OCI-LY1 (cell line): ENCODE results near the gene TBCE.

ENCODE experiments used
- CTCF ChIP-seq: fragments of 200-600 bp; sonication (generic), shearing (Covaris generic); IDR thresholded peaks from 2 replicates; pipeline ENCODE4 v1.5.1; 2017; ENCODE audit warnings: mild to moderate bottlenecking, antibody characterized with exemption, low read length, moderate library complexity, mixed read lengths
- EZH2 ChIP-seq: fragments of 200-600 bp; sonication (generic), shearing (Covaris generic); IDR thresholded peaks from 2 replicates; pipeline ENCODE4 v1.8.0; 2017; ENCODE audit warnings: borderline replicate concordance, mixed run types, mild to moderate bottlenecking, antibody characterized with exemption, low read length, moderate library complexity, mixed read lengths

GRCh38 chr1:235454021-235454420 lies 86.8 kb downstream of the TBCE start:
- TF ChIP-seq CTCF, result no peak
- no peak for TF ChIP-seq EZH2
